Activated T-cell treated with anti-CD3 and anti-CD28 coated beads for 24 hours (primary cell): ENCODE measurements around the gene ENTPD5.
"Not testable (repeated sequence)": the region's sequence is repeated elsewhere in the genome, so short reads cannot be mapped to it uniquely, and the experiment has no call there.

ENCODE experiments used
- DNase-seq: peaks from one replicate; pipeline ENCODE4 v3.0.0-alpha.2; 2020; ENCODE audit warnings: low read depth

Gene ENTPD5

GRCh38 chr14:73944432-73945158 is 74.5 kb downstream of the ENTPD5 start:
- DNase-seq: no peak

- DNase-seq: no peak
These were observed 76.0 kb downstream of the ENTPD5 start for GRCh38 chr14:73943083-73943482.

GRCh38 chr14:73942180-73942579 is 76.9 kb downstream of the ENTPD5 start:
- DNase-seq: no peak

- no peak for DNase-seq
These were observed 82.1 kb downstream of the ENTPD5 start for GRCh38 chr14:73937012-73937411.

- no peak for DNase-seq
These were observed 82.5 kb downstream of the ENTPD5 start for GRCh38 chr14:73936548-73936947.

- no peak for DNase-seq
These were observed 83.4 kb downstream of the ENTPD5 start for GRCh38 chr14:73935666-73936065.

- DNase-seq: no peak
These were observed 94.8 kb downstream of the ENTPD5 start for GRCh38 chr14:73924337-73924736.

GRCh38 chr14:73919457-73919856 is 99.6 kb downstream of the ENTPD5 start:
- DNase-seq: not testable (repeated sequence)

- no peak for DNase-seq
These were observed 102.8 kb downstream of the ENTPD5 start for GRCh38 chr14:73916324-73916723.

- DNase-seq: no peak
These were observed 105.8 kb downstream of the ENTPD5 start for GRCh38 chr14:73913256-73913655.

- DNase-seq: no peak
These were observed 109.4 kb downstream of the ENTPD5 start for GRCh38 chr14:73909681-73910080.
